H4 (cell line): Measurements from ENCODE around the gene AHDC1. TPM values are rescaled to one million over a fixed set of nuclear protein-coding genes. Genes with fewer than 3 reads are reported as not detected.
A peak's percentile ranks its signal among the peaks of the same experiment; 100 is the strongest.

Experiments
- DNase-seq: peaks from one replicate; pipeline ENCODE4 v3.0.0-alpha.2; 2015; ENCODE audit warnings: low spot score
- total RNA-seq: library from RNA; depleted of rRNA; stranded (reverse); fragments of >200 nt; shearing (Covaris generic); gene quantifications from 2 replicates; pipeline ENCODE4 v1.2.3, GENCODE V29; 2014

AHDC1 gene
- total RNA-seq, 1 experiment from 2014 or later = 2.0 TPM

DNA sequence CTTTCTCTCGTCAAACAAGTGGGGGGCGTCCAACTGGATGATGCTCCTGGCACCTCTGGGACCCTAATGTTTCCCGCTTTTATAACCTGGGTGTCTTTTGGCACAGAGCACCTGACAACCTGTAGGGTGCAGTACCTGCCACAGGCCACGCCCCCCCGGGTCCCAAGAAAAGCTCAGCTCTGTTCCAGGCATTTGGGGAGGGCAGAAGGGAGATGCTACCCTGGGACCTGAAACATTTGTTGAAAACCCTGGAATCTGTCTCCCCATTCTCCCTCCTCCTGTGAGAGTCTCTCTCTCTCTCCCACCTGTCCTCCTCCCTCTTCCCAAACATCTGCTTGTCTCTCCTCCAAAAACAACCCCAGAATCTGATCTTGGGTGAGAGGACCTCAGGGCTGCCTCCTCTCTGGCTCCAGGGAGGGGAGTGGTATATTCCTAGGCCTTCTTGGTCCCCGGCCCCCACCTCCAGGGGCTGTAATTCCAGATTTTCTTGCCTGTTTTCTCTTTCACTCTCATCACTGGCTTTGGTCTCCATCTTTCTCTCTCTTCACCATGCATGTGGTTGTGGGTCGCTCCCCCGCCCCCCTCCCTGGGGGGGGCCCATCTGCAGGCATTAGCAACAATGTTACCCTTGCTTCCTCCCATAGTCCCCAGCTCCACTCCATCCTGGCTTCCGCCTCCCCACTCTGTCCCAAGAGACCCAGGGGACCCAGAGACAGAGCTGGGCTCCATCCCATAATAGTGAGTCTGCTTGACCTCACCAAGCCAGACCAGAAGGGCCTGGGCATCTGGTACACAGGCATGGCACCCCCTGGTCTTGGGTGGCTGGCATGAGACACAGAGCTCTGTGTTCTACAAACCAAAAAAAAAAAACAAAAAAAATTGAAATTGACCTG lies 4.1 kb downstream of the AHDC1 start:
- no peak for DNase-seq

DNA sequence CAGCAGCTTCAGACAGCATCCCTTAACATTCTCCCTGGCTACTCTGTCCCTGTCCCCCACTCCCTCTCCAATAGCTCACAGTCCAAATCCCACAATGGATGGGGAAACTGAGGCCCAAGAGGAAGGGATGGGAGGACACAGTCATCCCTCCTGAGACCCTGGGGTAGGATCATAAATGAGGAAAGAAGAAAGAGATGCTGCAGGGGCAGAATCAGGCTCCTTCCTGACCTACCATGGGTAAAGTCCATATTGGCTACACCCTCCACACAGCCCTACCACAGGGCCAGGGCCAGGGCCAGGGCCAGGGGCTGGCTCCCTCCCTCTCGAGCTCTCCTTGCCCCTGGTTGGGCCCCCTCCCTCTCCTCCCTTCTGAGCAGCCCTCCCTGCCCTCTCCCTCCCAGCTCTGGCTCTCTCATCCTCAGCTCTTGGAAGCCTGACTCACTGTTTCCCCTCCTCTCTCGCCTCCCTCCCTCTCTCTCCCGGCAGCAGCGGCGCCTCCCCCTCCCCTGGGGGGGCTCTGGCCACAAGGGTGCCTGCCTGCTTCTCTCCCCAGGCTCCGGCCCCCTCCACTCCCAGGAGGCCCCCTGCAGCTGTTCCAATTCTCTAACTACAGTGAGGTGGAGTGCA lies 4.9 kb downstream of the AHDC1 start:
- peak; percentile 72 for DNase-seq

DNA sequence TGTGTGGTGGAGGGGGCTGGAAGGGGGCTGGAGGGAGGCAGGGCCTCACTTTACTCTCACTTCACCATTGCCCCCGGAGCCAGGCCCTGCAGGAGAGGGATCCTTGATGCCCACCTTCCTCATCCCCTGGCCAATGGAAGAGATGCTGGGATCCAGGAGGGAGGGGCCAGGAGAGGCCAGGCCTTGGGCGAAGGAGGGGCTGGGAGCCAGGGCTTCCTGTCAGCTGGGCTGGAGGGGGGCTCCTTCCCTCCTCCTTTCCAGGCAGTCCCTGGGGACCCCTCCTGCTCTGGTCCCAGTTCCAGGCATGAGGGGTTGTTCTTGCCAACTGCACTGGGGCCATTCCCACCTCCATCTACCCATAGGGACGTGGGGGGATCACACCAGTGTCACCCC lies 5.7 kb downstream of the AHDC1 start:
- no peak for DNase-seq

DNA sequence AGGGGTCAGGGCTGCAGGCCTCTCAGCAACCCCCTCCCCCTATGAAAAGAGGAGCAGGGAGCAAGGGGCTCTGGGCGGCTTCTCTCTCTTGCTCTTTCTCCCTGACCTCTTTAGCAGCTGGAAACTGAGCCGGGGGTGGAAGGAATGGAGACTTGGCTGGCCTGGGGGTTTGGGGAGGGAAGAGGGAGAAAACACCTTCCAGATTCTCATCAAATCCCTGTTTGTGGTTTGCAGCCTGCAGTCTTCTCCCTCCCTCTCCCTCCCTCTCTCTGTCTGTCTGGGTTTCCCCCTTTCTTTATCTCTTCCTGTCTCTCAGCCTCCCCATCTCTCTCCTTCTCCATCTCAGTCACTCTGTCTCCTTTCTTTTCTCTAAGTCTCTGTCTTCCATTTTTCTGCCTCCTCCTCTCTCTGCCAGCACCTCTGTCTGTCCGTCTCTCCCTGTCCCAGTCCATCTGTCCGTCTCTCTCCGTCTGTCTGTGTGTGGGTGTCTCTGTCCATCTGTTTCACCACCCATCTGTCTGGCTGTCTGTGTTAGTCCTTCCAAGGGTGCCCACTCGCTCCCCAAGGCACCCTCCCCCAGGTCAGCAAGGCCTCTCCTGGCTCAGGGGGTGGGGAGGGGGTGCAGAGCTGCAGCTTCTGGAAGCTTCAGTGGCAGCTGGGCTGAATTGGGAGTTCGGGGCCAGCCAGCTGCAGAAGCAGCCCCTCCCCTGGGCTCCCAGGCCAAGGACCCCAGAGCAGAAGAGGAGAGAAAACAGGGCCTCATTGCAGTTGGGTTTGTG lies 6.2 kb downstream of the AHDC1 start:
- DNase-seq = no peak

DNA sequence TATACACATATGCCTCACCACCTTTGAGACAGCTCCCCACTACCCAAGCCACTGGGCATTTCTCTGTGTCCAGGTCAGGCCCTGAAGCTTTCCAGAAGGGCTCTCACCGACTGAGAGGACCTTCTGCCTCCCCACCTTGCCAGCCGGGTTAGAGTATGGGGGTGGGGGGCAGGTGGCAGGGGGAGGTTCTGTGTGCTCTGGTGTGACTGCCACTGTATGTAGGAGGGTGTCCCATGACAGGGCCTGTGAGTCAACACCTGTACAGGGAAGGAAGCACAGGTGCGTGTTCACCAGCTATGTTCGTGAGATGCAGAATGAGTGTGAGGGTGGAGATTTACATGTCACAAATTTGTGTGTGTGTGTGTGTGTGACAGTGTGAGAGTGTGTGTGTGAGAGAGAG lies 7.0 kb downstream of the AHDC1 start:
- no peak for DNase-seq

DNA sequence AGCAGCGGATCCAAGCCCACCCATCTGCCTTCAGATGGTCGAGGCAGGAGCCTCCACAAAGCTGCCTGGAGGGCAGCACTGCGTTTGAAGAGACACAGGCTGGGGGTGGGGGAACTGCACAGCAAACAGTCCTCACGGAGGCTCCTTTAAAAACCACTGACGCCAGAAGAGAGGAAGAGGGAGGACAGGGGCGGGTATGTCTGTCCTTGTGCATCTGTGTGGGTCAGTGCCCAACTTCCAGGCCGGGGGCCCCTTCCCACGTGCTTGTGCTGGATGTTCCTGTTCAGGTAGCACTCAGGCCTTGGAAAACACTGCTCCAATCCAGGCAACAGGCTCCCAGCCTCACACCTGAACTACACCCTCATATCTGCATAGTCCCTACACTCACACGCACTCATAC lies 7.7 kb downstream of the AHDC1 start:
- no peak for DNase-seq

DNA sequence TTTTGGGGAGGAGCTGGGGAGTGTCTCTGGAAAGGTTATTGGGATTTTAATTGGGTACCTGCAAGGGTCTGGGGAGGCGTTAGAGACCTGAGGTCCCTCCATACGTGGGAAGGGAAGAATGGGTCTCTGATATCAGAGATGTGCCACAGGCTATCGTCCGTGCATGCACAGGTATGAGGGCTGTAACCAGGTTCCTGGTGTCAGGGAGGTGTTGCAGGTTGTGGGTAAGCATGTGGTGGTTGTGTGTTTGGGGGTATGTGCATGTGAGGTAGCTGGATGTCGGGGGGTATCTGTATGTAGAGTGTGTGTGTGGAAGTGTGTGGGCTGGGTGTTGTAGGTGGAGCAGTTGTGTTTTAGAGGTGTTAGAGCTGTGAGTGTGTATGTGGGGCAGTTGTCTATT lies 8.3 kb downstream of the AHDC1 start:
- DNase-seq = no peak

DNA sequence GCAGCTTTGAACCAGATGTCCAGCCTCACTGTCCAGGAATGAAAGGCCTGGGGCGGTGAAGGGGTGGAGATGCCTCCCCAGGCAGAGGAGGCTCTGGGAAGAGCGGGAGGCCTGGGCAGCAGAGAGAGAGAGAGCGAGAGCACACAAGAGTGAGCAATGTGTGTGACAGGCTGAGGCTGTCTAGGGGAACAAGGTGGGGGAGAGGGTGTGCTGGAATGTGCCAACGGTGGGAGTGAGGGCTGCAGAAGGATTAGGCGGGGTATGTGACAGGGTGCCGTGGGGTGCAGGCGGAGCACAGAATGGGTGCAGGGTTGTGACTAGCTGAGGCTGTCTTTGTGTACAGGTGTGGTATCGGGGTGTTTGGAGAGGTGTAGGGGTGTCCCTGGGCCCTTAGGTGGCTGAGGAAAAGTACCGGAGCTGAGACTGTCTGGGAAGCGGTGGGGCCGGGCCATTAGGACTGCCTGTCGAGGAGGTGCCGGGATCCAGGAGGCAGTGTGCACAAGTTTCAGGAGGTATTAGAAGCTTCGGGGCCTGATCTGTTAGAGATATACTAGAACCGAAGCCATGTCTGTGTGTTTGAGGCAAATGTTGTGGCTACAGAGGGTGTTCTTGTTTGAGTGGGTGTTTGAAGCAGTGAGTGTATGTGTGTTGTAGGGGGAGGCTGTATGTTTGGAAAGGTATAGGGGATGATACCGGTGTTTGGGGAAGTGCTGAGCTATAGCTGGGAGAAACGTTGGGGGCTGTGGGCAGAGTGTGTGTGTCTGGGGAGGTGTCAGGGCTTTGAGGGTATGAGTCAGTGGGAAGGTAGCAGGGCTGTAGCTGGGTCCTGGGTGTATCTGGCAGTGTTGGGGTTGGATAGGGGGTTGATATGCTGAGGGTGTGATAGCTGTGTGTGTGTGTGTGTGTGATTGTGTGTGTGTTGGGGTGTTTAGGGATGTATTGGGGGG lies 9.1 kb downstream of the AHDC1 start:
- no peak for DNase-seq

DNA sequence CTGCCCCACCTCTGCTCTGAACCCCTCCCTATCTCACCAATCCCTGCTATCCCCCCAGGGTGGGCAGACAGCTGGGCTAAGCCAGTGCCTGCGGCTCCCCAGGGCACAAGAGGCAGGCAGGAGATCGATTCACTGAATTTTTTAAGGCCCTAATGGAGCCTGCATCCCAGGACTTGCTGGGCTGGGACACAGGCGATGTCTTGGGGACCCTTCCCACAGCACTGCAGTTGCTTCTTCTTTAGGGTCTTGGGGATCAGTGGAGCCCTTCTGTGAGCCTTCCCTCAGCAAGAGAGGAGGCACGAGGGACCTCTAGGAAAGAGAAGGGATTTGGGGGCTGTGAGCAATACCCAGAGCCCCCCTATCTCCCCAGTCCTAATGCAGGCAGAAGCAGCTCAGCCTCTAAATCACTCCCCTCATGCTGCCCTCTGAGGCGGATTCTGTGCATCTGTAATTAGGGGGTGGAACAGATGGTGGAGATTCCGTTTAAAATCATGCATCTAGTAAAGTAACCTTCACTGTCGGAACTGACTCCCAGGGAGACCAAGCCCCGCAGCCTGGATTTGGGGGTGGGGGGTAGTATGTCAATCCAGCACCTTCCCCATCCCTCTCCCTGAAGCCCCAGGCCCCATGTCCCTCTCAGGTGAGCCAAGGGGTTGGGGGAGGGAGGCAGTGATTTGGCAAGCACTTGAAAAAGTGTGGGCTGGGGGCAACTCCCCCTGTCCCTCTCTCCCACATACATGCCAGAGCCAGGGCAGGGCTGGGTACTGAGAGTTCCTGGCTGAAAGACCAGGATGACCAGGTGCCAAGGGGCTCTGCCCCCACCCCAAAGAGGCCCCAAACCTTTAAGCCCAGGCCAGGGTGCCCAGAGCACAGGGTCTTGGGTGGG lies 10.0 kb downstream of the AHDC1 start:
- no peak for DNase-seq

DNA sequence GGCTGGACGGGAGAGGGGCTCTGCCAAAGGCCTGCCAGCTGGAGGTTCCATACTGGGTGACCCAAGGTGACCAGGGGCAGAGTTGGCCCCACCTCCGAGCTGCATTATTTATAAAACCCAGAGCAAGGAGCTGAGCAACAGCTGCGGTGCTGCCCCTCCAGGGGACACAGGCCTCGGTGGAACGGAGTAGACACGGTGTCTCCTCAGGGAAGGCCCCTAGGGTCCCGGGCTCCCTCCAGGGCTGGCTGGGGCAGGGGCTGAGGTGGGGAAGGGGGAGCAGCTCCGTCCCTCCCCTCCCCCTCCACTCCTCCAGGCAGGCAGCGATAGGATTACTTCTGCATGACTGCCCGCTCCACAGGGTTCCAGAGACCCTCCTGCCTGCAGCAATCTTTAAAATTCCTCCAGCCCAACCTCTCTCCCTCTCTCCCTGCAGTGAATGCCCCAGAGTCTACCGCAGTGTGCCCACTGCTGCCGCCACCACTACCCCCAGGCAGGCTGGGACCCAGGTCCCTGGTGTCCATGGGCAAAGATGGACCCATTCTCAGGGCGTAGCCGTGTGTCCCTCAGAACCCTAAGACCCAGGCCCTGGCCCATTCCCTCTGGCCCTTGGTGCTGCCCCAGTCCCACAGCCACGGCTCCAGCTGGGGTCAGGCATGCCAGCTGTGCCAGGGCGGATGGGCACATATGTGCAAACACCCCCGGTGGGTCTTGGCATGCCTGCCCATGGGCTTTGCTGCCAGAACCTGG lies 10.8 kb downstream of the AHDC1 start:
- DNase-seq = no peak

DNA sequence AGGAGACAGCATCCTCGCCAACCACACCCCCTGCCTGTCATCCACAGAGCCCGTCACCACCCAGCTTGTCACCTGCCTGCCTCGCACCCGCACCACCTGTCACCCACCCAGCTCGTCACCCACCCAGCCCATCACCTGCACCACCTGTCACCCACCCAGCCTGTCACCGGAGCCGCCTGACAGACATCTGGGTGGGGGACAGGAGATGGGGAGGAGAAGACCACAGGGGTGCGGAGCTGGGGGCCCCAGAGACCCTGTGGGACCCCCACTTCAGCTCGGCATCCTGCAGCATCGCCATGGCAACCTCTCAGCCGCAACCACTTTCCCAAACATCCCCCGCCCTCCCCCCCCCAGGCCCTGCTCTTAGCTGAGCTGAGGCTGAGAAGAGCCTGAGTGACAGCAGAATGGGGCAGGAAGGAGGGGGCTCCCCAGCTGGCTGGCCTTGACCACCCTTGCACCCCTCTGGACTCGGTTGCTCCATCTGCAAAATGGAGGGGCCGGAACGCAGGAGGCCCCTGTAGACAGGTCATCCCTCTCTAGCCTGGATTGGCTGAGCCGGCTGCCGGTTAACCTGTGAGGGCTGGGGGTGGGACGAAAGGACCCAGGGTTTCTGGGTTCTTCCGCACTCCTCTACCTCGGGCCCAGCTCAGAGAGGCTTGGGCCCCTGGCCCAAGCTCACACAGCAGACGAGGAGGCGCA lies 11.6 kb downstream of the AHDC1 start:
- DNase-seq = no peak

DNA sequence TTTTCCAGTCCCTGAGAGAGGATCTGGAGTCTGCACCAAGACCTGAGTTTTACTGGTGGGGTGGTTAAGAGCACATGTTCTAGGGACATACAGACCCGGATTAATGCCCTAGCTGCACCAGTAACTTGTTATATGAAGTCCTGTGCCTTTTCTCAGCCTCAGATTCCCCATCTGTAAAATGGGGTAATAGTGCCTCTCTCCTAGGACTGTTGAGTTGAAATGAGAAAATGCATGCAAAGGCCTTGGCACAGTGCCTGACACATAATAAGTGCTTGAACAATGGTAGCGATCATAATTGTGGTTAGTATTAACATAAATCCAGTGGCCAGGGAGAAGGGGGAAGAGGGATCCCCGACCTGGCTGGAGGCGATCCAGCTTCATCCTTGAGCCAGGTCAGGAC lies 12.3 kb downstream of the AHDC1 start:
- no peak for DNase-seq

DNA sequence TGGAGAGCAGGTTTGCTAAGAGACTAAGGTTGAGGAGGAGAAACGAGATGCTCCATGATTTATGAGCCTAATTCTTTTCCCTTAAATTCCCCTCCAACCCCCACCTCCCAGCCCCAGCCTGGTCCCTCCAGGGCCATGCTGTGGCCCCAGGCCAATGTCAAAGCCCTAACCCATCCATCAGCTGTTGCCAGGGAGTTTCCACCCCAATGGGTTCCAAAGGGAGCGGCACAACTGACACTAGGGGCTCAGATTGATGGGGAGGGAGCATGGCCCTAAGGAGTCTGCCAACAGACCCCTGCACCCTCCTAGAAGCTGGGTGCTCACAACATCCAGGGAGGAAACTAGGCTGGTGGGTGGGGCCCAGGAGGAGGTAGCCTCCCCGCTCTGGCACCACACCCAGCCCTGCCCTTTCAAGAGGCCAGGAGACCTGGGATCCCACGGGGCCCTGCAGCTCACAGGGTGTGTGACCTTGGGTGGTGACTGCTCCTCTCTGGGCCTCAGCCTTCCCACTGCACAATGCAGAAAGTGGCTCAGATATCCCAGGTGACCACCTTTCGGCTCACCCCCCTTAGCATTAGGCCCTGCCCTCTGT lies 12.9 kb downstream of the AHDC1 start:
- DNase-seq = no peak

DNA sequence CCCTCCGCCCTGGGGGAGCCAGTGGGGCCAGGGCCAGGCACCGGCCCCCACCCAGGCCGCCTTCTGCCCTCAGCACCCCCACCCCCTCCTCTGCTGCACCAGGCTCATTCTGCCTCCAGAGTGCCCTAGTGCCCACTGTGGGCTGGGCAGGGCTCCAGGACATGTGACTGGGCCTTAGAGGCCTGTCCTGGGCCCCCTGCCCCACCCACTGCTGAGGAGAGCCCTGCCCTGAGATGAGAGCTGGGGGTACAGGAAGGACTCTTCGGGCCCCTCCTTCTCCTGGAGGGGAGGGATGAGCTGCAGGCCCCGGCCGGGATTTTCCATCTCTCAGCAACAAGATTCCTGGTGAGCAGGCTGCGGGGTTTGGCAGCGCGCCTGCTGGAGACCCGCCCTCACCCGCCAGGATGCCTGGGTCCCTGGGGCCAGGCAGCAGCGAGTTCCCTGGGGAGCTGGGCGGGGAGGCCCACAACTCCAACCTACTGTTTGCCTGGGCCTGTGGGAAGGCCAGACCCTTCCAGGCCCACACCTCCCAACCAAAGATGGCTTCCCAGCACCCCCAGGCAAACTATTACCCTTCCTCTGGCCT lies 14.0 kb downstream of the AHDC1 start:
- DNase-seq = peak; percentile 36

DNA sequence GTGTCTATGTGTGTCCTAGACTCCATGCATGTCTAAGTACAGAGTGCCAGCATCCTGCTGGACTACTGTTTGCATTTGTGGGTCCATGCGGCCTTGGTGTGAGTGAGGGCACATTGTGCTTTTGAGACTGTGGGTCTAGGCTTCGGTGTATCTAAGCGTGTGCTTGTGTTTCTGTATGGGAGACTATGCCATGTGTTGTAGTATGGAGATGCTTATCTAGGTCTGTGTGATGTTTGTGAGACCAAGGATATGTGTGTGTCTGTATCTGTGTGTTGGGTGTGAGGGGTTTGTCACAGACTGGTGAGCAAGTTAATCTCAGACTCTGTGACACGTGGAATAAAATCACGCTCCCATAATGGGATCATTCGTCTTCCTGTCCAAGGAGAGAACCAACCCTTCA lies 14.5 kb downstream of the AHDC1 start:
- no peak for DNase-seq

DNA sequence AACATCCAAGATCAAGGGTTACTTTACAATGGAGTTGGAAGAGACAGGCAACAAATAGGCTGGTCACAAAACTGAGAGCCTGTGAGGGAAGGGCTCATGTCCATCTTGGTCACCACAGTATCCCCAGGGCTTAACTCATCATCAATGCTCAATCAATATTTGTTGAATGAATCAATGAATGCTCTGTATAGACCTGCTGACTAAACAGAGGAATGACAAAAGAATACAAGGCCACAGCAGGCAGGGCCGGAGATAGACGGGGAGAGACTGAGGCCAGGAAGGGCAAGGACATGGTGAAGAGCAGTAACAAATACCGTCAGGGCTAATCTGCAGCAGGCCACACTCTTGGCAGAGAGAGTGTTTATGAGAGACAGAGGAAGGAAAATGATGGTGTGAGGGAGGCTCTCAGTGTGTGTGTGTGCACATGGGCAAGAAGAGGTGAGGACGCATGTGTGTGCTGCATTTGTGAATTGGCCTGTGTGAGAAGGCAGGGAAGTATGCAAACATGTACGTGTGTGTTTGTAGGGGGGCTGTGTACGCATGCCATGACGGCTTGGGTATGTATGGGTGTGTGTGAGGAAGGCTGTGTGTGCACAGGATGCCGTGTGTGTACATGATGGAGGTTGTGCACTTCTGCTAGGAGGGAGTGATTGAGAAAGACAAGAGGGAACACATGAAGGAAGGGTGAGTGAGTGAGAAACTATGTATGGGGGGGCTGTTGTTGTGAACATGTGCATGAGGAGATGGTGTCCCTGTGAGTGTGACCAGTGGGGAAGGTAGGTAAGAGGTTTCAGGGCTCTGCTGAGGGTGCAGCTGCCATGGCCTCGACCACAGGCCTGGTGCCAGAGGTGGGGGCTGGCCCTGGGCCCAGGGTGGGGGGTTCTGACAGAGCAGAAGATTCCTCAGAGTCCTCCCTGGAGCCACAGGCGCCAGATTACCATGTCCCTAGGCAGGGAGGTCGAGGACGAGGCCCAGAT lies 15.4 kb downstream of the AHDC1 start:
- no peak for DNase-seq

DNA sequence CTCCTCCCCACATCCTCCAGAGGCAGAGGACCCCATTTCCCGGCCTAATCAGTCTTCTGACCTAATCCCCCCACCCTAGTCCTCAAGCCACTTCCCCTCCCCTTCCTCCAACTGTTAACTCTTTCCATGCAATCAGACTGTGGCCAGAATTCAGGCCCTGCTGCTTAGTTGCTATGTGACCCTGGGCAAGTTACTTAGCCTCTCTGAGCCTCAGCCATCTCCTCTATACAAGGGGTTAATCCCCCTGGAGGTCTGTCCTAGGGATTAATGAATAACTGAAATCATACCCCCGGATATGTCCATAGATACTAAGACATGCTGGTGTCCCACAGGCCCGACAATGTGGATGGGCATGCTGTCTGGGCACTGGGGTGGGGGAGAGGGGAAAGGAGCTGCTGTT lies 18.3 kb downstream of the AHDC1 start:
- no peak for DNase-seq
